Stimulated activated CD8-positive, alpha-beta memory T cell treated with anti-CD3 and anti-CD28 coated beads, Interleukin-4, amount 100 ng/mL, for 1 hour (primary cell): ENCODE results near the gene CNOT10.
"Not testable (repeated sequence)": the region's sequence is repeated elsewhere in the genome, so short reads cannot be mapped to it uniquely, and the experiment has no call there.

Source experiments
- DNase-seq, 2 donors: peaks; one replicate each; pipeline ENCODE4 v3.0.0-alpha.2; 2020; ENCODE audit warnings: low read depth in 2 of 2, low spot score in 1 of 2

Gene CNOT10

DNA sequence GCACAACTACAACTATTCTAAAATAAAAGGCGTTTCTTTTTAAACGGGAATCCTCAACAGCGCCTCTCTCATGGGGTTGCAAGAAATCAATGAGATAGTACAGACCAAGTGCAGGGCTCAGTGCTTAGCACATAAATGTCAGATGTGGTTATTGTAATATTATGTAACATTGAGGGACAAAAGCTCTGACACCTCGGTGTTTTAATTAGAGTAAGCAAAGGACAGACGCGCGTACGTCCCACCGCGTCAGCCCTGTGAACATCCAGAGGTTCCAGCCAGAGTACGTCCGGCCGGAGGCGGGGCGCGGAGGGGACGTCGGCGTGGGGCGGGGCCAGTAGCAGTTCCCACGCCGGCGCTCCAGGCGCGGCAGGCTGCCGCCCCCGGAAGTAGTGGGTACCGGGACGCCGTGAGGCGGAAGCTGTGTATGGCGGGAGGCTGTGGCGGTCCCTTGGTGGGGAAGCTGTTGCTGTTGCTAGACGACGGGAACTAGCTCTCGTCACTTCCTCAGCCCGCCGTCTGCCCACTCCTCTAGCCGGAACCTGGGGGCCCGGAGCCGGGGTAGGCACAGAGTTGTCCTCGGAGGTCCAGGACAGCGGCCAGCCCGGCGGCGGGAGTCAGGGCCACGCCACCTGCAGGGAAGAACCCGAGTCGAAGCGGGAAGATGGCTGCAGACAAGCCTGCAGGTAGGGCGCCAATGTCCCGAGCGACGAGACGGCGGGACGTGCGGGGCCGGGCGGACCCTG lies at the start of gene CNOT10:
Gene CNOT10, plus strand, starts transcription at position 389 of the 743 bp plus-strand sequence. Its CDS starts 273 bp downstream, at position 662.
- peak; percentile 88 to 90 for DNase-seq

- DNase-seq = no peak
These were observed 44.0 kb upstream of the CNOT10 start for GRCh38 chr3:32640939-32641338.

DNA sequence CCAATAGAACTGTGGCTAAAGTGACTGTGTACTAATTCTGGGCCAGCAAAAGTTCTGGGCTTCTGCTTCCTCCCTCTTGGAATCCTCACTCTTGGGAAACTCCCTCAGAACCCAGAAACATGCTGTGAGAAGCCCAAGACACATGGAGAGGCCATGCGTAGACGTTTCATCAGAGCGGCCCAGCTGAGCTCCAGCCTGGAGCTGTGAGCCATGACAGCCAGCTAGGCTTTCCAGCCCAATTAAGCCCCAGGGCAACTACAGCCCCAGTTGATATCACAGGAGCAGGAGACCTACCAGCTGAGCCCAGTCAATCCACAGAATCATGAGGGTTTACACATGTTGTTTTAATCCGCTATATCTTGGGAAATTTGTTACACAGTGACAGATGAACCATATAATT lies 43.6 kb upstream of the CNOT10 start:
- DNase-seq = no peak

GRCh38 chr3:32643354-32643753 lies 41.6 kb upstream of the CNOT10 start:
- no peak for DNase-seq

GRCh38 chr3:32643816-32644215 lies 41.2 kb upstream of the CNOT10 start:
- DNase-seq = no peak

GRCh38 chr3:32644380-32644779 lies 40.6 kb upstream of the CNOT10 start:
- no peak for DNase-seq

DNA sequence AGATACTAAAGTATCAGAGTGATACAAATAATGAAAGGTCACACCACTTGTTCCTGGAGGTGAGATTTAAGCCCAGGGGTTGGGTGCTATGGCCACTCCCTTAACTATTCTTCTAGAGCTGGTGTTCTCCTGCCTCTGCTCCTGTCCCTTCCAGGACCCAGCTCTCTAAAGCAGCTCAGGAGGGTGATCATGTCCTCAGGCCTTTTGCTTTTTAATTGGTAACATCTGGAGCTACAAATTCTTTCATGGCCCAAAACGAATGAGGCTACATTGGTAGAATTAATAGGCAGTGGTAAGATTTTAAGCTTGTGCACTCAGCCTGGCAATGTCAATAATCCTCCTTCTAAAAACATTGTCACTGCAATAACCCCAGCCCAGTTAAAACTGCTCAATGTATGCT lies 38.2 kb upstream of the CNOT10 start:
- DNase-seq = no peak

- DNase-seq = not testable (repeated sequence)
These were observed 32.5 kb upstream of the CNOT10 start for GRCh38 chr3:32652337-32653100.

- no peak for DNase-seq
These were observed 29.8 kb upstream of the CNOT10 start for GRCh38 chr3:32655167-32655566.

GRCh38 chr3:32660634-32661033 lies 24.4 kb upstream of the CNOT10 start:
- DNase-seq = no peak

- DNase-seq = no peak
These were observed 22.3 kb upstream of the CNOT10 start for GRCh38 chr3:32662647-32663046.

GRCh38 chr3:32664630-32665075 lies 20.3 kb upstream of the CNOT10 start:
- DNase-seq = not testable (repeated sequence)

GRCh38 chr3:32667072-32667582 lies 17.9 kb upstream of the CNOT10 start:
- no peak for DNase-seq

DNA sequence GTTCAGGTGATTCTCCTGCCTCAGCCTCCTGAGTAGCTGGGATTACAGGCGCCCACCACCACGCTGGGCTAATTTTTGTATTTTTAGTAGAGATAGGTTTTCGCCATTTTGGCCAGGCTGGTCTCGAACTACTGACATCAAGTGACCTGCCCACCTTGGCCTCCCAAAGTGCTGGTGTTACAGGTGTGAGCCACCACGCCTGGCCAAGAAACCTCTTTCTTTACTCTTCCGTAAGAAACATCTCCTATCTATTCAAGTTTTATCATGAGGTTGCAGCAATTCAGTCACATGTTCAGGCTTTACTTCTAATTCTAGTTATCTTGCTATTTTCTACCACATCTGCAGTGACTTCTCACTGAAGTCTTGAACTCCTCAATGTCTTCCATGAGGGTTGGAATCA lies 15.8 kb upstream of the CNOT10 start:
- DNase-seq = not testable (repeated sequence)

DNA sequence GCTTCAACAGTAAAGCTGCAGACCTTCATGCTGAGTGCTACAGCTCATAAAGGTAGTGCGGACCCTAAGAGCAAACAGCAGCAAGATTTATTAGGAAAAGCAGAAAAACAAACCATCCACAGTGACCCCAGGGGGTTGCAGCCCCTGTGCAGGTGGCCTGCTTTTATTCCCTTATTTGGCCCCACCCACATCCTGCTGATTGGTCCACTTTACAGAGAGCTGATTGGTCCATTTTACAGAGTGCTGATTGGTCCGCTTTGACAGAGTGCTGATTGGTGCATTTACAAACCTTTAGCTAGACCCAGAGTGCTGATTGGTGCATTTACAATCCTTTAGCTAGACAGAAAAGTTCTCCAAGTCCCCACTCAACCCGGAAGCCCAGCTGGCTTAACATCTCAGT lies 11.3 kb upstream of the CNOT10 start:
- not testable (repeated sequence) for DNase-seq

GRCh38 chr3:32675164-32675563 lies 9.8 kb upstream of the CNOT10 start:
- DNase-seq = no peak

- no peak for DNase-seq
These were observed 9.3 kb upstream of the CNOT10 start for GRCh38 chr3:32675650-32676049.

- no peak for DNase-seq
These were observed 3.2 kb upstream of the CNOT10 start for GRCh38 chr3:32681811-32682210.

DNA sequence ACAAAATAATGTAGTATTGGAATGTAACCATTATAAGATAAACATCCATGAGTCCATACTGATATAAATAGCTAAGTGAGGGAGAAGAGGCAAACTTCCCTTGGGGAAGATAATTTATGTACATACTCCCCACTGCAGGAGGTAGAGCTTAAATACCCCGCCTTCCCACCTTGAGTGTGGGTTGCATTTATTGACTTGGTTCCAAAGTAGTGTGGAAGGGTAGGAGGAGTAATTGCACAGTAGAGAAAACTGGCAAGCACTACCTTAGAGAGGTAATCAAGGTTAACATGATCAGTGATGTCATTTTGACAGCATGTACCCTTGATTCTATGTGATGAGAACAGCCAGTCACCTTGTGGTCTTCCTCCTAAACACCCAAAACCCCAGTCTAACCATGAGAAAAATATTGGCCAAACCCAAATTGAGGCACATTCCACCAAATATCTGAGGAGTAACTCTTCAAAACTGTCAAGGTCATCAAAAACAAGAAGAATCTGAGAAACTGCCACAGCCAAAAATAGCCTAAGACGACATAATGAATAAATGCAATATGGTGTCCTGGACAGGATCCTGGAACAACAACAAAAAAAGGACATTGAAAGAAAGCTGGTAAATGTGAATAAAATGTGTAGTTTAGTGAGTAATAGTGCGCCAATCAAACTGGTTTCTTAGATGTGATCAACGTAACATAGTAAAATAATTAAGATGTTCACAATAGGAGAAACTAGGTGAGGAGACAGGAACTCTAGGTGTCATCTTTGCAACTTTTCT lies 774 bp upstream of the CNOT10 start:
- DNase-seq = no peak

GRCh38 chr3:32685543-32686185 lies 676 bp downstream of the CNOT10 start:
- no peak for DNase-seq

- DNase-seq = no peak
These were observed 1.7 kb downstream of the CNOT10 start for GRCh38 chr3:32686713-32687112.
